T-cell (primary cell): ENCODE results near the gene MRPL41. TPM values are rescaled to one million over a fixed set of nuclear protein-coding genes. Genes with fewer than 3 reads are reported as not detected.
A peak's percentile ranks its signal among the peaks of the same experiment; 100 is the strongest.
"Not testable (repeated sequence)": the region's sequence is repeated elsewhere in the genome, so short reads cannot be mapped to it uniquely, and the experiment has no call there.

Experiments
- ATAC-seq, 4 experiments: fragments of 200-7000 bp in 3 of 4; fragments of 150-1000 bp in 1 of 4; cut with Tn5 transposase; replicated peaks in 1 of 4; 1 replicate in 3 of 4; 2 replicates in 1 of 4; pipeline ENCODE4 v1.10.0; 2021; ENCODE audit warnings: moderate library complexity in 3 of 4, mild to moderate bottlenecking in 2 of 4, moderate number of reproducible peaks in 1 of 4
- CTCF ChIA-PET, 2 donors: fragments of 300-600 bp; sonication (Branson Sonifier 250); formaldehyde crosslinking; loops; one replicate each; lab custom pipeline; 2022; ENCODE audit warnings: antibody characterized with exemption in 2 of 2; lab: Charles Lee
- POLR2A ChIA-PET, 2 donors: fragments of 300-600 bp; sonication (Branson Sonifier 250); formaldehyde crosslinking; loops; one replicate each; lab custom pipeline; 2022; ENCODE audit warnings: antibody characterized with exemption in 2 of 2; lab: Charles Lee
- DNase-seq, 35 experiments: peaks; one replicate each; pipeline versions ENCODE4 v3.0.0 to v3.0.0-alpha.2; 2013 to 2023
- H3K27ac ChIP-seq: one replicate; pipeline ENCODE4 v1.5.1; 2013; ENCODE audit warnings: low read length
- H3K27me3 ChIP-seq, 2 experiments: replicated peaks in 1 of 2; 1 replicate in 1 of 2; 2 replicates in 1 of 2; pipeline versions ENCODE4 v1.6.1 to v1.7.0; 2013; ENCODE audit warnings: low read length in 1 of 2, mixed read lengths in 1 of 2; ENCODE audit not compliant: control insufficient read depth in 2 of 2, insufficient read depth in 2 of 2; ENCODE audit errors: extremely low read depth in 1 of 2
- H3K36me3 ChIP-seq, 2 donors: 1 replicate in 1 of 2; 2 replicates in 1 of 2; pipeline versions ENCODE4 v1.6.1 to v1.7.0; 2013; ENCODE audit warnings: low read length in 1 of 2; ENCODE audit not compliant: control insufficient read depth in 2 of 2, insufficient read depth in 1 of 2; ENCODE audit errors: extremely low read depth in 1 of 2
- H3K4me1 ChIP-seq, 2 experiments: 1 replicate in 1 of 2; 2 replicates in 1 of 2; pipeline versions ENCODE4 v1.6.1 to v1.7.0; 2013; ENCODE audit warnings: low read length in 2 of 2, mixed read lengths in 1 of 2; ENCODE audit not compliant: insufficient read depth in 2 of 2, control insufficient read depth in 1 of 2; ENCODE audit errors: extremely low read depth in 1 of 2
- H3K4me3 ChIP-seq, 2 donors: 1 replicate in 1 of 2; 2 replicates in 1 of 2; pipeline versions ENCODE4 v1.5.1 to v1.7.0; 2013; ENCODE audit warnings: mild to moderate bottlenecking in 2 of 2, low read length in 1 of 2, moderate library complexity in 1 of 2; ENCODE audit not compliant: control insufficient read depth in 1 of 2; ENCODE audit errors: extremely low read depth in 1 of 2
- H3K9me3 ChIP-seq: 2 replicates; pipeline ENCODE4 v1.7.0; 2013
- H3K27ac Mint-ChIP-seq, 2 donors: one replicate each; pipeline ENCODE4 v1.8.0; 2020 to 2021; ENCODE audit warnings: mild to moderate bottlenecking in 2 of 2, mixed read lengths in 2 of 2
- H3K27me3 Mint-ChIP-seq, 2 donors: one replicate each; pipeline ENCODE4 v1.8.0; 2021 to 2022; ENCODE audit warnings: mixed read lengths in 2 of 2
- H3K36me3 Mint-ChIP-seq: one replicate; pipeline ENCODE4 v1.8.0; 2021; ENCODE audit warnings: mixed read lengths
- H3K4me1 Mint-ChIP-seq, 3 donors: one replicate each; pipeline ENCODE4 v1.8.0; 2020 to 2022; ENCODE audit warnings: mixed read lengths in 3 of 3, mild to moderate bottlenecking in 1 of 3
- H3K4me3 Mint-ChIP-seq, 3 donors: one replicate each; pipeline ENCODE4 v1.8.0; 2020 to 2022; ENCODE audit warnings: mild to moderate bottlenecking in 3 of 3, mixed read lengths in 3 of 3, moderate library complexity in 3 of 3
- H3K9me3 Mint-ChIP-seq, 3 donors: one replicate each; pipeline ENCODE4 v1.8.0; 2020 to 2022; ENCODE audit warnings: mixed read lengths in 3 of 3
- WGBS: methylation state at CpG from one replicate; pipeline ENCODE4 v1.1.5; 2013; ENCODE audit warnings: missing lambda C conversion rate; ENCODE audit not compliant: insufficient coverage; 5-methylcytosine and 5-hydroxymethylcytosine counted together
- total RNA-seq, 35 experiments: library from RNA in 6 of 35; stranded (reverse) in 6 of 35; fragments of 120-200 nt in 1 of 35; gene quantifications; one replicate each; pipeline versions ENCODE4 v1.2.1 to v1.2.4 and lab custom pipeline; 2013 to 2026

Gene MRPL41
- total RNA-seq, 5 donors from 2014 or later (not counting 1 experiment from before 2014, with no cell fraction given), result 33.0 to 158 (median 85.4) TPM

GRCh38 chr9:137550231-137550621 lies 1.5 kb upstream of the MRPL41 start, which contains the start of gene PNPLA7:
Gene PNPLA7, minus strand, starts transcription at chr9:137550402. Its CDS starts 205 bp downstream, at chr9:137550197.
- peaks cover 0 to 2% of the 10 kb centered on the region in 2 experiments for H3K27me3 ChIP-seq
- Mint-ChIP-seq H3K4me3 (peak within 1 kb of the TSS; percentile 90 to 95 (median 94)), H3K36me3 (peaks cover 3% of the 10 kb centered on the region), H3K4me1 (peaks cover 24 to 28% (median 27%) of the 10 kb centered on the region in 3 donors), H3K27me3 (no peaks in the 10 kb centered on the region), H3K9me3 (no peaks in the 10 kb centered on the region), H3K27ac (peak within 1 kb of the TSS; percentile 85 to 90)
- peaks cover 8 to 23% of the 10 kb centered on the region in 2 experiments for H3K4me1 ChIP-seq
- 11% methylated on average over 9 of the region's 13 CpGs for WGBS
- ChIA-PET CTCF (interaction anchor here in 1 of 2 donors (0.6 kb wide), 1 partner anchor 11 kb away, joined by 3 read pairs; no protein-coding TSS in a partner anchor), POLR2A (no interaction called here)
- DNase-seq, result peak in 31 of 35 experiments; percentile 19 to 65 (median 38)
- peaks cover 0 to 3% of the 10 kb centered on the region in 2 donors for H3K36me3 ChIP-seq
- H3K27ac ChIP-seq, result peak within 1 kb of the TSS; percentile 44
- H3K4me3 ChIP-seq, result peak within 1 kb of the TSS; percentile 60 to 65
- no peaks in the 10 kb centered on the region for H3K9me3 ChIP-seq
- ATAC-seq, result peak; percentile 20 to 51 (median 42)

- WGBS, result 0% methylated on average over 11 of the region's 17 CpGs
- CTCF ChIA-PET, result interaction anchor here in 1 of 2 donors (0.6 kb wide), 1 partner anchor 12 kb away, joined by 3 read pairs; no protein-coding TSS in a partner anchor
Measured at GRCh38 chr9:137550958-137551263, 768 bp upstream of the MRPL41 start.

GRCh38 chr9:137552022-137552768 lies 516 bp downstream of the MRPL41 start:
- Mint-ChIP-seq H3K27ac (peak overlapping the region; percentile 87 to 90), H3K4me3 (peak overlapping the region; percentile 83 to 94 (median 86)), H3K36me3 (peaks cover 14% of the 10 kb centered on the region), H3K4me1 (peaks cover 24 to 32% (median 25%) of the 10 kb centered on the region in 3 donors), H3K27me3 (no peaks in the 10 kb centered on the region), H3K9me3 (no peaks in the 10 kb centered on the region)
- ChIA-PET POLR2A (interaction anchor here in 1 of 2 donors (0.6 kb wide), 1 partner anchor 76 kb away, joined by 5 read pairs; no protein-coding TSS in a partner anchor), CTCF (interaction anchor here (0.6 to 1.0 kb wide), 5 partner anchors 21 to 1121 kb away, joined by 3 to 4 read pairs (median 3); partner anchors contain the start of genes DPH7 (in 1 of the 2), EXD3 (in 1 of the 2) and NOXA1 (in 1 of the 2))
- Histone ChIP-seq H3K4me3 (peak overlapping the region; percentile 49 to 75), H3K4me1 (peaks cover 8 to 23% of the 10 kb centered on the region in 2 experiments), H3K27ac (peak overlapping the region; percentile 54), H3K9me3 (no peaks in the 10 kb centered on the region), H3K36me3 (peaks cover 8 to 17% of the 10 kb centered on the region in 2 donors), H3K27me3 (no peaks in the 10 kb centered on the region)
- WGBS, result 5% methylated on average over 53 of the region's 58 CpGs
- ATAC-seq (peak; percentile 4 to 26 (median 16)), DNase-seq (peak in 14 of 35 experiments; percentile 1 to 52 (median 13))

More at GRCh38 chr9:137550958-137551263, 768 bp upstream of the MRPL41 start:
- Mint-ChIP-seq H3K4me3 (peak overlapping the region; percentile 55 to 94 (median 65)), H3K4me1 (peaks cover 24 to 34% (median 27%) of the 10 kb centered on the region in 3 donors)
- DNase-seq (peak in 4 of 35 experiments; percentile 7 to 12 (median 8)), ATAC-seq (peak; percentile 1 to 22 (median 8))
- not testable (repeated sequence) for H3K27me3 Mint-ChIP-seq, H3K36me3 ChIP-seq, H3K9me3 ChIP-seq, H3K27ac ChIP-seq, H3K27ac Mint-ChIP-seq, H3K36me3 Mint-ChIP-seq, H3K9me3 Mint-ChIP-seq, H3K27me3 ChIP-seq
- POLR2A ChIA-PET, result interaction anchor here in 1 of 2 donors (0.6 kb wide), 1 partner anchor 14 kb away, joined by 9 read pairs; no protein-coding TSS in a partner anchor
- Histone ChIP-seq H3K4me1 (peaks cover 8 to 23% of the 10 kb centered on the region in 2 experiments), H3K4me3 (peak overlapping the region; percentile 60 to 65)

GRCh38 chr9:137553654-137554053 lies 2.0 kb downstream of the MRPL41 start:
- POLR2A ChIA-PET, result interaction anchor here in 1 of 2 donors (0.6 kb wide), 1 partner anchor 1226 kb away, joined by 3 read pairs; the partner anchor contains the start of gene GPSM1
- ATAC-seq, H3K9me3 Mint-ChIP-seq, H3K27me3 Mint-ChIP-seq, CTCF ChIA-PET, DNase-seq, H3K4me3 ChIP-seq, H3K27ac Mint-ChIP-seq, H3K27me3 ChIP-seq, H3K4me3 Mint-ChIP-seq, H3K9me3 ChIP-seq, H3K27ac ChIP-seq: not testable (repeated sequence)
- peaks cover 12 to 26% of the 10 kb centered on the region in 2 donors for H3K36me3 ChIP-seq
- WGBS, result 96% methylated on average over 5 of the region's 10 CpGs
- peaks cover 20 to 29% (median 21%) of the 10 kb centered on the region in 3 donors for H3K4me1 Mint-ChIP-seq
- peaks cover 17% of the 10 kb centered on the region for H3K36me3 Mint-ChIP-seq
- H3K4me1 ChIP-seq, result peaks cover 8 to 23% of the 10 kb centered on the region in 2 experiments

- H3K36me3 ChIP-seq, result peaks cover 12 to 26% of the 10 kb centered on the region in 2 donors
Measured at GRCh38 chr9:137554349-137554748, 2.7 kb downstream of the MRPL41 start.

GRCh38 chr9:137555179-137555578 lies 3.5 kb downstream of the MRPL41 start:
- Histone ChIP-seq H3K9me3 (no peaks in the 10 kb centered on the region), H3K27ac (no peak overlapping the region), H3K36me3 (peaks cover 12 to 26% of the 10 kb centered on the region in 2 donors), H3K4me1 (peaks cover 5 to 15% of the 10 kb centered on the region in 2 experiments), H3K27me3 (no peaks in the 10 kb centered on the region), H3K4me3 (no peak overlapping the region)
- H3K36me3 Mint-ChIP-seq, result peaks cover 25% of the 10 kb centered on the region
- no peaks in the 10 kb centered on the region for H3K9me3 Mint-ChIP-seq
- H3K4me1 Mint-ChIP-seq, result peaks cover 8 to 15% (median 10%) of the 10 kb centered on the region in 3 donors
- ChIA-PET POLR2A (no interaction called here), CTCF (interaction anchor here in 1 of 2 donors (0.5 kb wide), 1 partner anchor 26 kb away, joined by 3 read pairs; no protein-coding TSS in a partner anchor)
- WGBS, result 82% methylated on average over 8 of the region's 10 CpGs
- H3K4me3 Mint-ChIP-seq, result no peak overlapping the region
- no peak for DNase-seq
- H3K27ac Mint-ChIP-seq, result no peak overlapping the region
- H3K27me3 Mint-ChIP-seq, result no peaks in the 10 kb centered on the region
- no peak for ATAC-seq

More at GRCh38 chr9:137554349-137554748, 2.7 kb downstream of the MRPL41 start:
- Mint-ChIP-seq H3K9me3 (no peaks in the 10 kb centered on the region), H3K27ac (no peak overlapping the region), H3K4me3 (no peak overlapping the region), H3K27me3 (no peaks in the 10 kb centered on the region), H3K36me3 (peaks cover 17% of the 10 kb centered on the region), H3K4me1 (peaks cover 16 to 23% (median 18%) of the 10 kb centered on the region in 3 donors)
- WGBS, result no CpG with 5 or more reads among the region's 1 CpG
- Histone ChIP-seq H3K27me3 (no peaks in the 10 kb centered on the region), H3K4me1 (peaks cover 8 to 23% of the 10 kb centered on the region in 2 experiments), H3K9me3 (no peaks in the 10 kb centered on the region), H3K27ac (no peak overlapping the region), H3K4me3 (no peak overlapping the region)
- no peak for DNase-seq
- ChIA-PET POLR2A (interaction anchor here (0.6 kb wide), 3 partner anchors 13 to 1227 kb away, joined by 3 to 4 read pairs (median 3); partner anchors contain the start of genes GPSM1 (in 1 of the 2) and ZMYND19 (in 1 of the 2)), CTCF (interaction anchor here in 1 of 2 donors (0.5 kb wide), 1 partner anchor 25 kb away, joined by 5 read pairs; no protein-coding TSS in a partner anchor)
- ATAC-seq, result no peak
